BLaER1 (cell line): ENCODE data around the gene ERMARD.

Experiments
- H3K27ac ChIP-seq: shearing (Covaris generic); formaldehyde crosslinking; 2 replicates; pipeline ENCODE4 v1.8.1; 2022
- H3K27me3 ChIP-seq: shearing (Covaris generic); formaldehyde crosslinking; 2 replicates; pipeline ENCODE4 v1.8.1; 2022
- H3K36me3 ChIP-seq: shearing (Covaris generic); formaldehyde crosslinking; 2 replicates; pipeline ENCODE4 v1.8.1; 2022
- H3K4me1 ChIP-seq: shearing (Covaris generic); formaldehyde crosslinking; 2 replicates; pipeline ENCODE4 v1.8.1; 2022
- H3K4me2 ChIP-seq: shearing (Covaris generic); formaldehyde crosslinking; 2 replicates; pipeline ENCODE4 v1.8.1; 2022
- H3K4me3 ChIP-seq: shearing (Covaris generic); formaldehyde crosslinking; 2 replicates; pipeline ENCODE4 v1.8.1; 2022
- H3K9ac ChIP-seq: shearing (Covaris generic); formaldehyde crosslinking; 2 replicates; pipeline ENCODE4 v1.8.1; 2022
- H3K9me3 ChIP-seq: shearing (Covaris generic); formaldehyde crosslinking; 2 replicates; pipeline ENCODE4 v1.8.1; 2022
- H4K20me1 ChIP-seq: shearing (Covaris generic); formaldehyde crosslinking; 2 replicates; pipeline ENCODE4 v1.8.1; 2022
- Cebpa-rat ChIP-seq: shearing (Covaris generic); IDR thresholded peaks from 2 replicates; pipeline ENCODE4 v1.8.1; 2022

ERMARD gene

GRCh38 chr6:169806701-169807100 is 55.3 kb downstream of the ERMARD start:
- Histone ChIP-seq H3K27me3 (peaks cover 98% of the 10 kb centered on the region), H3K9me3 (no peaks in the 10 kb centered on the region), H3K4me1 (peaks cover 43% of the 10 kb centered on the region), H3K9ac (no peak overlapping the region), H3K4me2 (no peak overlapping the region), H3K36me3 (no peaks in the 10 kb centered on the region), H3K4me3 (no peak overlapping the region), H3K27ac (no peak overlapping the region), H4K20me1 (peaks cover 92% of the 10 kb centered on the region)
- TF ChIP-seq Cebpa-rat, result no peak

GRCh38 chr6:169807229-169807628 is 55.8 kb downstream of the ERMARD start:
- peaks cover 43% of the 10 kb centered on the region for H3K4me1 ChIP-seq
- no peak for TF ChIP-seq Cebpa-rat
- H3K4me2 ChIP-seq, result no peak overlapping the region
- H3K36me3 ChIP-seq, result no peaks in the 10 kb centered on the region
- peaks cover 98% of the 10 kb centered on the region for H3K27me3 ChIP-seq
- H3K9me3 ChIP-seq, result no peaks in the 10 kb centered on the region
- no peak overlapping the region for H3K27ac ChIP-seq
- H3K4me3 ChIP-seq, result no peak overlapping the region
- H4K20me1 ChIP-seq, result peaks cover 92% of the 10 kb centered on the region
- H3K9ac ChIP-seq, result no peak overlapping the region

- H3K9ac ChIP-seq, result no peak overlapping the region
- H3K27me3 ChIP-seq, result peaks cover 98% of the 10 kb centered on the region
Observed at GRCh38 chr6:169807699-169808607, 56.5 kb downstream of the ERMARD start.

GRCh38 chr6:169808608-169808967 is 57.2 kb downstream of the ERMARD start:
- peaks cover 31% of the 10 kb centered on the region for H3K4me1 ChIP-seq
- TF ChIP-seq Cebpa-rat, result no peak
- peaks cover 100% of the 10 kb centered on the region for H3K27me3 ChIP-seq
- peaks cover 79% of the 10 kb centered on the region for H4K20me1 ChIP-seq
- H3K4me3 ChIP-seq, result no peak overlapping the region
- H3K27ac ChIP-seq, result no peak overlapping the region
- H3K9me3 ChIP-seq, result peaks cover under 1% of the 10 kb centered on the region; the same call in 1 of the 2 replicates
- no peak overlapping the region for H3K4me2 ChIP-seq
- no peaks in the 10 kb centered on the region for H3K36me3 ChIP-seq
- H3K9ac ChIP-seq, result no peak overlapping the region

More at GRCh38 chr6:169807699-169808607, 56.5 kb downstream of the ERMARD start:
- H4K20me1 ChIP-seq, result peaks cover 85% of the 10 kb centered on the region
- peaks cover 38% of the 10 kb centered on the region for H3K4me1 ChIP-seq
- no peaks in the 10 kb centered on the region for H3K9me3 ChIP-seq
- no peak overlapping the region for H3K27ac ChIP-seq
- H3K4me2 ChIP-seq, result no peak overlapping the region
- H3K36me3 ChIP-seq, result no peaks in the 10 kb centered on the region
- TF ChIP-seq Cebpa-rat, result no peak
- H3K4me3 ChIP-seq, result no peak overlapping the region

GRCh38 chr6:169809386-169809785 is 58.0 kb downstream of the ERMARD start:
- Histone ChIP-seq H3K4me3 (no peak overlapping the region), H3K4me1 (peaks cover 23% of the 10 kb centered on the region), H3K27me3 (peaks cover 100% of the 10 kb centered on the region), H3K9ac (no peak overlapping the region), H3K4me2 (no peak overlapping the region), H3K36me3 (no peaks in the 10 kb centered on the region), H3K9me3 (peaks cover 9% of the 10 kb centered on the region), H3K27ac (no peak overlapping the region), H4K20me1 (peaks cover 71% of the 10 kb centered on the region)
- TF ChIP-seq Cebpa-rat, result no peak

GRCh38 chr6:169810066-169810989 is 58.9 kb downstream of the ERMARD start:
- Histone ChIP-seq H3K27me3 (peaks cover 92% of the 10 kb centered on the region), H3K4me1 (peaks cover 14% of the 10 kb centered on the region), H3K36me3 (no peaks in the 10 kb centered on the region), H3K9ac (no peak overlapping the region), H3K9me3 (peaks cover 16% of the 10 kb centered on the region), H3K27ac (no peak overlapping the region), H3K4me2 (no peak overlapping the region), H3K4me3 (no peak overlapping the region), H4K20me1 (peaks cover 61% of the 10 kb centered on the region)
- TF ChIP-seq Cebpa-rat, result no peak

- no peak overlapping the region for H3K4me3 ChIP-seq
- no peak for TF ChIP-seq Cebpa-rat
- H4K20me1 ChIP-seq, result peaks cover 54% of the 10 kb centered on the region
- no peaks in the 10 kb centered on the region for H3K36me3 ChIP-seq
- no peak overlapping the region for H3K4me2 ChIP-seq
- no peak overlapping the region for H3K27ac ChIP-seq
- no peak overlapping the region for H3K9ac ChIP-seq
- H3K9me3 ChIP-seq, result peaks cover 23% of the 10 kb centered on the region
- H3K4me1 ChIP-seq, result peaks cover 7% of the 10 kb centered on the region
- H3K27me3 ChIP-seq, result peaks cover 84% of the 10 kb centered on the region
Observed at GRCh38 chr6:169811072-169811471, 59.6 kb downstream of the ERMARD start.

GRCh38 chr6:169811521-169812256 is 60.3 kb downstream of the ERMARD start:
- Histone ChIP-seq H3K9ac (no peak overlapping the region), H3K27ac (no peak overlapping the region), H3K4me1 (0 out of 2 replicates have a peak, but pooled peaks cover under 1% of the 10 kb centered on the region), H3K9me3 (peaks cover 29% of the 10 kb centered on the region), H3K27me3 (peaks cover 78% of the 10 kb centered on the region), H3K36me3 (no peaks in the 10 kb centered on the region), H3K4me3 (no peak overlapping the region), H3K4me2 (no peak overlapping the region), H4K20me1 (peaks cover 48% of the 10 kb centered on the region)
- no peak for TF ChIP-seq Cebpa-rat

GRCh38 chr6:169812257-169812644 is 60.8 kb downstream of the ERMARD start:
- Histone ChIP-seq H3K4me3 (no peak overlapping the region), H4K20me1 (peaks cover 42% of the 10 kb centered on the region; the same call in 1 of the 2 replicates), H3K9ac (no peak overlapping the region), H3K36me3 (no peaks in the 10 kb centered on the region), H3K4me1 (no peaks in the 10 kb centered on the region), H3K4me2 (no peak overlapping the region), H3K9me3 (peaks cover 35% of the 10 kb centered on the region), H3K27me3 (peaks cover 75% of the 10 kb centered on the region), H3K27ac (no peak overlapping the region)
- TF ChIP-seq Cebpa-rat, result no peak
